G401 (cell line): ENCODE measurements around the gene TUBA3D. TPM values are rescaled to one million over a fixed set of nuclear protein-coding genes. Genes with fewer than 3 reads are reported as not detected.
"Not testable (repeated sequence)": the region's sequence is repeated elsewhere in the genome, so short reads cannot be mapped to it uniquely, and the experiment has no call there.

Experiments
- DNase-seq: peaks from one replicate; pipeline ENCODE4 v3.0.0-alpha.2; 2015; ENCODE audit warnings: low spot score
- in situ Hi-C: cut with HindIII; loops from 2 replicates; pipeline ENCODE4 v1.10.0; 2016; ENCODE audit warnings: low sequenced_read_pairs, mixed read lengths
- total RNA-seq: library from RNA; depleted of rRNA; stranded (reverse); fragments of >200 nt; shearing (Covaris generic); gene quantifications from 2 replicates; pipeline ENCODE4 v1.2.3, GENCODE V29; 2014; rRNA removed

The TUBA3D gene
- not detected in 2 replicates for total RNA-seq

GRCh38 chr2:131475831-131476230 is at the start of gene TUBA3D:
TSS of gene TUBA3D (plus strand) at chr2:131476119. CDS start at chr2:131476200, 81 bp downstream.
- DNase-seq: no peak
- in situ Hi-C loops: no loop called here

GRCh38 chr2:131426727-131427126 is 49.2 kb upstream of the TUBA3D start:
- in situ Hi-C loops: no loop called here
- DNase-seq: no peak

- in situ Hi-C loops: no loop called here
- DNase-seq: no peak
Observed at GRCh38 chr2:131431336-131431735, 44.6 kb upstream of the TUBA3D start.

GRCh38 chr2:131440742-131441468 is 35.0 kb upstream of the TUBA3D start:
- in situ Hi-C loops, DNase-seq: not testable (repeated sequence)

GRCh38 chr2:131444736-131445514 is 31.0 kb upstream of the TUBA3D start:
- in situ Hi-C loops, DNase-seq: not testable (repeated sequence)

GRCh38 chr2:131445515-131445797 is 30.5 kb upstream of the TUBA3D start:
- in situ Hi-C loops, DNase-seq: not testable (repeated sequence)

GRCh38 chr2:131445896-131446295 is 30.0 kb upstream of the TUBA3D start:
- in situ Hi-C loops: no loop called here
- DNase-seq: no peak

GRCh38 chr2:131447981-131448380 is 27.9 kb upstream of the TUBA3D start:
- DNase-seq, in situ Hi-C loops: not testable (repeated sequence)

GRCh38 chr2:131451265-131451949 is 24.5 kb upstream of the TUBA3D start:
- in situ Hi-C loops, DNase-seq: not testable (repeated sequence)

GRCh38 chr2:131454914-131455313 is 21.0 kb upstream of the TUBA3D start:
- DNase-seq, in situ Hi-C loops: not testable (repeated sequence)

- DNase-seq, in situ Hi-C loops: not testable (repeated sequence)
Observed at GRCh38 chr2:131467722-131468121, 8.2 kb upstream of the TUBA3D start.

GRCh38 chr2:131470944-131471343 is 5.0 kb upstream of the TUBA3D start:
- in situ Hi-C loops, DNase-seq: not testable (repeated sequence)

- DNase-seq, in situ Hi-C loops: not testable (repeated sequence)
Observed at GRCh38 chr2:131471624-131472023, 4.3 kb upstream of the TUBA3D start.

GRCh38 chr2:131473266-131473665 is 2.7 kb upstream of the TUBA3D start:
- in situ Hi-C loops, DNase-seq: not testable (repeated sequence)

GRCh38 chr2:131476363-131476762 is 444 bp downstream of the TUBA3D start:
- DNase-seq, in situ Hi-C loops: not testable (repeated sequence)

- DNase-seq, in situ Hi-C loops: not testable (repeated sequence)
Observed at GRCh38 chr2:131477227-131477626, 1.3 kb downstream of the TUBA3D start.

GRCh38 chr2:131478074-131478849 is 2.3 kb downstream of the TUBA3D start:
- in situ Hi-C loops: not testable (repeated sequence)
- peak; percentile 36 for DNase-seq

GRCh38 chr2:131478850-131479461 is 3.0 kb downstream of the TUBA3D start:
- DNase-seq, in situ Hi-C loops: not testable (repeated sequence)

GRCh38 chr2:131480351-131480750 is 4.4 kb downstream of the TUBA3D start:
- DNase-seq, in situ Hi-C loops: not testable (repeated sequence)
